Smooth muscle cell (in vitro differentiated cells): Measurements from ENCODE around the gene NUPR1. TPM values are rescaled to one million over a fixed set of nuclear protein-coding genes. Genes with fewer than 3 reads are reported as not detected.

Source experiments
- DNase-seq: peaks from one replicate; lab custom pipeline; 2025; ENCODE audit not compliant: unreplicated experiment; lab: John Stamatoyannopoulos, UW
- H2AFZ ChIP-seq: fragments of 200-600 bp; sonication (generic); 2 replicates; pipeline ENCODE4 v1.6.0; 2016; ENCODE audit warnings: antibody characterized with exemption, low read depth, mild to moderate bottlenecking
- H3F3A ChIP-seq: fragments of 200-600 bp; sonication (generic); 2 replicates; pipeline ENCODE4 v1.6.0; 2017; ENCODE audit warnings: antibody characterized with exemption, low read depth
- H3K27ac ChIP-seq: fragments of 200-600 bp; sonication (generic); 2 replicates; pipeline ENCODE4 v1.5.1; 2016; ENCODE audit warnings: low read depth, mild to moderate bottlenecking
- H3K27me3 ChIP-seq: fragments of 200-600 bp; sonication (generic); 2 replicates; pipeline ENCODE4 v1.6.1; 2016; ENCODE audit warnings: low read depth, mild to moderate bottlenecking
- H3K36me3 ChIP-seq: fragments of 200-600 bp; sonication (generic); 2 replicates; pipeline ENCODE4 v1.5.1; 2016; ENCODE audit warnings: low read depth
- H3K4me1 ChIP-seq: fragments of 200-600 bp; sonication (generic); 2 replicates; pipeline ENCODE4 v1.5.1; 2016; ENCODE audit warnings: low read depth
- H3K4me2 ChIP-seq: fragments of 200-600 bp; sonication (generic); 2 replicates; pipeline ENCODE4 v1.6.0; 2016; ENCODE audit warnings: mild to moderate bottlenecking
- H3K4me3 ChIP-seq: fragments of 200-600 bp; sonication (generic); 2 replicates; pipeline ENCODE4 v1.5.1; 2016; ENCODE audit warnings: mild to moderate bottlenecking
- H3K79me2 ChIP-seq: fragments of 200-600 bp; sonication (generic); 2 replicates; pipeline ENCODE4 v1.6.0; 2016; ENCODE audit warnings: low read depth, mild to moderate bottlenecking
- H3K9ac ChIP-seq: fragments of 200-600 bp; sonication (generic); 2 replicates; pipeline ENCODE4 v1.6.0; 2016; ENCODE audit warnings: low read depth
- H3K9me3 ChIP-seq: fragments of 200-600 bp; sonication (generic); replicated peaks from 2 replicates; pipeline ENCODE4 v1.5.1; 2016; ENCODE audit warnings: low read depth
- H4K20me1 ChIP-seq: fragments of 200-600 bp; sonication (generic); 2 replicates; pipeline ENCODE4 v1.6.0; 2016; ENCODE audit warnings: low read depth
- CTCF ChIP-seq: fragments of 200-600 bp; sonication (generic); IDR thresholded peaks from 2 replicates; pipeline ENCODE4 v1.5.1; 2017; ENCODE audit warnings: borderline replicate concordance, mild to moderate bottlenecking, antibody characterized with exemption; ENCODE audit not compliant: insufficient read depth, poor library complexity, severe bottlenecking
- WGBS: methylation state at CpG from one replicate; pipeline ENCODE4 v1.1.7; 2016; ENCODE audit warnings: low lambda C conversion rate; 5-methylcytosine and 5-hydroxymethylcytosine counted together
- polyA plus RNA-seq: library from polyadenylated mRNA; unstranded; fragments of >200 nt; fragmentation: Nextera tagmentation; extraction: Ambion mirVana; gene quantifications from 2 replicates; pipeline ENCODE4 v1.2.1, GENCODE V29; 2016
- total RNA-seq: library from RNA; depleted of rRNA; stranded (reverse); fragments of >200 nt; gene quantifications from 2 replicates; pipeline ENCODE4 v1.2.3, GENCODE V29; 2014

NUPR1 gene
- total and polyA plus RNA-seq, 2 experiments from 2014 or later = 0.67 to 22.2 TPM

GRCh38 chr16:28585674-28586073 is 46.9 kb upstream of the NUPR1 start:
- Histone ChIP-seq H3K4me3 (no peak overlapping the region), H3K79me2 (no peaks in the 10 kb centered on the region), H3K4me2 (no peak overlapping the region), H3K9ac (no peak overlapping the region), H3K4me1 (no peaks in the 10 kb centered on the region), H2AFZ (no peak overlapping the region), H3F3A (no peaks in the 10 kb centered on the region), H4K20me1 (no peaks in the 10 kb centered on the region), H3K9me3 (no peaks in the 10 kb centered on the region), H3K27ac (no peak overlapping the region), H3K36me3 (no peaks in the 10 kb centered on the region), H3K27me3 (no peaks in the 10 kb centered on the region)
- no peak for DNase-seq
- 98% methylated on average over 11 of the region's 11 CpGs for WGBS
- no peak for TF ChIP-seq CTCF

- Histone ChIP-seq H3K9ac (no peak overlapping the region), H3K27me3 (no peaks in the 10 kb centered on the region), H3K36me3 (no peaks in the 10 kb centered on the region), H2AFZ (no peak overlapping the region), H4K20me1 (no peaks in the 10 kb centered on the region), H3K79me2 (no peaks in the 10 kb centered on the region), H3K4me3 (no peak overlapping the region), H3K4me2 (no peak overlapping the region), H3K27ac (no peak overlapping the region), H3F3A (no peaks in the 10 kb centered on the region), H3K9me3 (no peaks in the 10 kb centered on the region), H3K4me1 (no peaks in the 10 kb centered on the region)
- no peak for TF ChIP-seq CTCF
- 96% methylated on average over 15 of the region's 15 CpGs for WGBS
- DNase-seq = no peak
Measured at GRCh38 chr16:28580726-28581315, 42.0 kb upstream of the NUPR1 start.

GRCh38 chr16:28575446-28576109 is 36.8 kb upstream of the NUPR1 start:
- no peak overlapping the region for H2AFZ ChIP-seq
- WGBS = 93% methylated on average over 8 of the region's 8 CpGs
- TF ChIP-seq CTCF = no peak

GRCh38 chr16:28574925-28575324 is 36.2 kb upstream of the NUPR1 start:
- Histone ChIP-seq H3K4me3 (no peak overlapping the region), H3K9ac (no peak overlapping the region), H3F3A (no peaks in the 10 kb centered on the region), H3K27me3 (no peaks in the 10 kb centered on the region), H3K4me2 (no peak overlapping the region), H3K9me3 (no peaks in the 10 kb centered on the region), H4K20me1 (no peaks in the 10 kb centered on the region), H2AFZ (no peak overlapping the region), H3K79me2 (no peaks in the 10 kb centered on the region), H3K27ac (no peak overlapping the region), H3K4me1 (peaks cover 6% of the 10 kb centered on the region), H3K36me3 (no peaks in the 10 kb centered on the region)
- no peak for DNase-seq
- 100% methylated on average over 2 of the region's 2 CpGs for WGBS
- TF ChIP-seq CTCF = no peak

More at GRCh38 chr16:28575446-28576109, 36.8 kb upstream of the NUPR1 start:
- no peak overlapping the region for H3K4me3 ChIP-seq
- H3F3A ChIP-seq = no peaks in the 10 kb centered on the region
- H4K20me1 ChIP-seq = no peaks in the 10 kb centered on the region
- H3K79me2 ChIP-seq = no peaks in the 10 kb centered on the region
- H3K4me1 ChIP-seq = peaks cover 6% of the 10 kb centered on the region
- H3K36me3 ChIP-seq = no peaks in the 10 kb centered on the region
- no peaks in the 10 kb centered on the region for H3K27me3 ChIP-seq
- H3K27ac ChIP-seq = no peak overlapping the region
- H3K9me3 ChIP-seq = no peaks in the 10 kb centered on the region
- DNase-seq = no peak
- no peak overlapping the region for H3K4me2 ChIP-seq
- no peak overlapping the region for H3K9ac ChIP-seq
